ENCODE data around the gene CDH4.

The CDH4 gene

DNA sequence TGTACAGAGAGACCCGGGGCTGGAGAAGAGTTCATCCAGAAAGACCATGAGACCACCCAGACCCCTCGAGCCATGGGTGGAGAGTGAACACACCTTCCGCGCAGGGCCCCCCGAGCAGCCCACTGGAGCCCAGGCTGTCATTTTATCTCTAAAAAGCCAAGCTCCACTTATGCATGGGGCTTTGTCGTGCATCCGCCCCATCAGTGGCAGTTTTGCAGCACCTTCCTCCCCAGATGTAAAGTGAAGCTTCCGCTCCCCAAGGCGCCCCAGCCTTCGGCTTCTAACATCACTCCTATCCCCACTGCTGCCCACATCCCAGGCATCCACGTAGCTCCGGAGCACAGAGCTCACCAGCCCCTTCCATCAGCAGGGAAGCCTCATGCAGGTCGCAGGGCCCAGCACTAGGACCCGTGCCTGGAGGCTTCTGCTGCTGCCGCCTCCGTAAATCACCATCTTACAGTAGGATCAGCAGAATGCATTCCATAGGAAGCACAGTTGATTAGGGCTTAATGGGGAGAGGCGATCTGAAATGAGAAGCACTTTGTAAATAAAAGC is 512.5 kb downstream of the CDH4 start:
- TF ChIP-seq CTCF (IDR thresholded peaks at IDR 0.05; ENCODE audit: low read depth, low read length), result no peak
- H3K4me3 ChIP-seq (replicated peaks in 1 of 2; ENCODE audit: low read depth in 2 of 2, low read length in 2 of 2), result no peak overlapping the region
- no peak for DNase-seq (ENCODE audit: low read depth in 2 of 2)

DNA sequence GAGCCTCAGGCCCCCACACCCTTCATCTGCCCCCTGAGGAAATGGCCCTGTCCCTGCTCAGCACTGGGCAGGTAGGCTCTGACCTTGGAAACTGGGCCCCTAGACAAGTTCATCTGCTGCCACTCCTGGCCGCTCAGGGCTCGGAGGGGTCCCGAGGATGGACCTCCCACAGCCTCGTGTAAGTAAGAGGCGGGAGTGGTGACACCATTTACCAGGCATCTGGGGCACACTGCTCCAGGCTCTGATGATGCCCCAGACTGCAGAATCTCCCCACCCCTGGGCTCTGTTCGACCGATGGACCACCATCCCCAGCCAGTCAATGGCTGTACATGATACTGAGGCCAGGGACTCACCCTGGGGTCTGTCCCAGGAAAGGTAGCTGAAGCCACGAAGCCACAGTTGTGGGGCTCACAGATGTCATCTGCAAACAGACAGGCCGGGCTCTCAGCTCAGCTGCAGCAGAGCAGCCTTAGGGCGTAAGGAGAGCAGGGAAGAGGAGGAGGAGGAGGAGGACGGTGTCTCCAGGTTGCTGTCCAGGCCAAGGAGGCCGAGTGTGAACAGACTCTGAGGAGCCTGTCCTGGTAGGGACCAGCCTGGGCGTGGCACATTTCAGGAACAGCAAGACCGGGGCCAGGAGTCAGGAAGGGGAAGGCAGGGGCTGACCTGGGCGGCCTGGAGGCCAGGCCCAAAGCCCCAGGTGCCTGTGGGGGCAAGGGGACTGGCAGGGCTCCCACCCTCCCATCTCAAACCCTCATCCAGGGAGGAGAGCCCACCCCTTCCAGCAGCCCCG is 513.2 kb downstream of the CDH4 start:
- no peak for TF ChIP-seq CTCF (IDR thresholded peaks at IDR 0.05; ENCODE audit: low read depth, low read length)
- H3K4me3 ChIP-seq (replicated peaks in 1 of 2; ENCODE audit: low read depth in 2 of 2, low read length in 2 of 2), result no peak overlapping the region
- DNase-seq (ENCODE audit: low read depth in 2 of 2), result no peak

DNA sequence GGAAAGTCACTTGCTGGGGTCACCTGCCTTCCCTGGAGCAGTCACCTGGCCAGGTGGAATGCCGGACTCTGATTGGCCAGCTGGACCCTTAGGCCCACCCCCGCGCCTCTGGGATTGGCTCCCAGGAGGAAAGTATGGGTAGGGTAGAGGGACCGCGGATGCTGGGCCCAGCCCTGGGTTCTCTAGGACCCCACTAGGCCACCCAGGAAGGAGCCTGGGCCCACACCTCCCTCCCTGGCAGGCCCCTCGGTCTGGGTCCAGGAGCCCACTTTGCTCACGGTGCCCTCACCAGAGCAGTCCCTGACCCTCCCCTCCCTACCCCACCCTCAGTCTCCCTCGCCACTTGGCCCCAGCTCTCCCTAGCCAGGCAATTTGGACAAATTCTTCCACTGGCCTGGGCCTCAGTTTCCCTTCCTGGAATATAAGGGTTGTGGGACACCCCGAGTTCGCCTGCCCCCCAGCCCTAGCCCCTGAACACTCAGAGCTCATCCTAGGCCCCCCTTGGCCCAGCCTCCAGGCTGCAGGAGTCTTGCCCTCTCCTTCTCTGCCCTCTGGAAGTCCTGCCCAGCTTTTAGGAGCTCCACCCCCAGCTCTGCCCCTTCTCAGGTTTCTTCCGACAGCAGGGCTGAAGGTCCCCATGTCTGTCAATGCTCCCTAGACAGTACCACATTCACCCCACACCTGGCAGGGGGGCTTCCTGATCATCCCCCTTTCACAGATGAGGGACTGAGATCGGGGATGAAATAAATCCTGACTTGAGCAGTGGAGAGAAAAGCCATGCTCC is 514.0 kb downstream of the CDH4 start:
- H3K4me3 ChIP-seq (replicated peaks in 1 of 2; ENCODE audit: low read depth in 2 of 2, low read length in 2 of 2), result no peak overlapping the region
- TF ChIP-seq CTCF (IDR thresholded peaks at IDR 0.05; ENCODE audit: low read depth, low read length), result no peak
- DNase-seq (ENCODE audit: low read depth in 2 of 2), result no peak

DNA sequence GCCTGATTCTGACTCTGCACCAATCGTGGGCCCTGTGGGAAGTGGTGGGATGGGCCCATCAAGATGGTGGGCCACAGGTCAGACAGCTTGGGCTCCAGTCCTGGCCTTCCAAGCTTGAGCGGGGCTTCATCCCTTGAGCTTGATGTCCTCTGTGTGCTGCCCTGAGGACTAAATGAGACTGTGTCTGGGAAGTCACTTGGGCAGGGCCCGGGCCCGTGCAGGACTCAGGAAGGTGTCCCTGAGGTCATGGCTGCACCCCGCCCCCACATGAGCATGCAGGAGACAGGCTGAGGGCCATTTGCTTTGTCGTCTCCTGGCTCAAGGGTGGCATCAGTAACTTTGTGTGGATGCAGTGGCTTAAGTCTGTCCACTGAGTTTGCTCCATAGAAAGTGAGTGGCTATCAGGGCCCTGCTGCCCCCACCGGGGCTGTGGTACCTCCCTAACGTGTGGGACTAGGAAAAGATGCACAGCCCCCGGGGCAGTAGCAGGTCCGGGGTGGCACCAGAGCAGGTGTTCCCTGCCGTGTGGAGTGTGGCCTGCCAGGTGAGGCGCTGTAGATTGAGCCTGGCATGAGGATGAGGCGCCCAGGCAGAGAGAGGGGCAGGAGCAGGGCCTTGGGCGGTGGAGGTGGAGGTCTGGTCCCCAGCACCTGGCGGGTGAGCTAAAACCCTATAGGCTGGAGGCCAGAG is 515.0 kb downstream of the CDH4 start:
- DNase-seq (ENCODE audit: low read depth in 2 of 2), result no peak
- no peak overlapping the region for H3K4me3 ChIP-seq (replicated peaks in 1 of 2; ENCODE audit: low read depth in 2 of 2, low read length in 2 of 2)
- no peak for TF ChIP-seq CTCF (IDR thresholded peaks at IDR 0.05; ENCODE audit: low read depth, low read length)

DNA sequence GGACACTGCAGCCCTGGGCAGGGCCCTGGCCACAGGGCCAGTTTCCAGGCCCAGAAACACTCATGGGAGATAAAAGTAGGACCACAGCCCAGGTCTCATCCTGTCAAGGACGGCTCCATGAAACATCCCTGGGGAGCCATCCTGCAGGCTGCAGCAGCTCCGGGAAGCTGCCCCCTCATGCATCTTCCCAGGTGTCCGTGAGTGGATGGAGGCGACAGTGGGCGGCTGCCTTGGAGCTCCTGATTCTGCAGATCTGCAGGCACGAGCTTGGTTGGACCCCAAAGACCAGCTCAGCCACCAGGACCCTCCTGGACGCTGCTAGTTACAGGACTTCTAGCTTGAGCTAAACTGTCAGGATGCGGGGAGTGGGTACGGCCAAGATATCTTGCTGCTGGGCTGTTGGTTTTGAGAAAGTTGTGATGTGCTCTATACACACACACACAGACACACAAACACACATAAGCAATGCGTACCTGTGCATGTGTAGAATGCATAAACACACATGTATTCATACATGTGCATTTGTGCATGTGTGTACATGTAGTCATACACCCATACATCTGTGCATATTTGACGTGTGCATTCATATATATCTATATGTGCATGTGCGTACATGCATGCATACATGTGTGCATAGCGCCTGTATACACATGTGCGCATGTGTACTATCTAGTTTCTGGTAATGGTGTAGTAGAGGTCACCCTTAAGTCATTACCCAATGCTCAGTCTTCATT is 515.9 kb downstream of the CDH4 start:
- no peak for TF ChIP-seq CTCF (IDR thresholded peaks at IDR 0.05; ENCODE audit: low read depth, low read length)
- DNase-seq (ENCODE audit: low read depth in 2 of 2), result no peak
- H3K4me3 ChIP-seq (replicated peaks in 1 of 2; ENCODE audit: low read depth in 2 of 2, low read length in 2 of 2), result no peak overlapping the region
